Measurements from ENCODE around the gene SLC51B. TPM values are rescaled to one million over a fixed set of nuclear protein-coding genes. Genes with fewer than 3 reads are reported as not detected.
A peak's percentile ranks its signal among the peaks of the same experiment; 100 is the strongest.

Gene SLC51B
- total and polyA plus RNA-seq, 2 experiments from 2014 or later, result 6.5 to 8.6 TPM

GRCh38 chr15:65049418-65049840 is 4.2 kb downstream of the SLC51B start:
- no peak overlapping the region for H2AFZ ChIP-seq
- H3K4me1 ChIP-seq (ENCODE audit: insufficient read depth), result peaks cover 6% of the 10 kb centered on the region
- no peak overlapping the region for H3K4me3 ChIP-seq
- peak overlapping the region; percentile 70 for H3K4me2 ChIP-seq
- no peak for TF ChIP-seq CTCF (IDR thresholded peaks at IDR 0.05; ENCODE audit: poor library complexity)
- no peak for TF ChIP-seq EZH2 (IDR thresholded peaks at IDR 0.05; ENCODE audit: borderline replicate concordance)
- no peak for TF ChIP-seq EZH2phosphoT487 (IDR thresholded peaks at IDR 0.05; ENCODE audit: low read depth, severe bottlenecking, unreplicated experiment)
- 14% methylated on average over 19 of the region's 19 CpGs for WGBS (ENCODE audit: low lambda C conversion rate, missing lambda C conversion rate)
- H3K36me3 ChIP-seq (replicated peaks; ENCODE audit: insufficient read depth, low read depth), result no peaks in the 10 kb centered on the region
- no peaks in the 10 kb centered on the region for H3K9me3 ChIP-seq (ENCODE audit: low read depth)
- H3K27me3 ChIP-seq, result no peaks in the 10 kb centered on the region
- H3K9me2 ChIP-seq (replicated peaks; ENCODE audit: insufficient read depth), result no peaks in the 10 kb centered on the region
- DNase-seq (ENCODE audit: low spot score), result peak; percentile 92
- H3K27ac ChIP-seq, result no peak overlapping the region
- no peaks in the 10 kb centered on the region for H4K20me1 ChIP-seq (ENCODE audit: insufficient read depth, poor library complexity, severe bottlenecking)
- H3K79me2 ChIP-seq, result peaks cover 13% of the 10 kb centered on the region

GRCh38 chr15:65050270-65050669 is 5.1 kb downstream of the SLC51B start:
- no peaks in the 10 kb centered on the region for H4K20me1 ChIP-seq (ENCODE audit: insufficient read depth, poor library complexity, severe bottlenecking)
- H3K79me2 ChIP-seq, result peaks cover 13% of the 10 kb centered on the region
- peaks cover 10% of the 10 kb centered on the region for H3K4me1 ChIP-seq (ENCODE audit: insufficient read depth)
- H3K27me3 ChIP-seq, result no peaks in the 10 kb centered on the region
- H3K27ac ChIP-seq, result no peak overlapping the region
- H3K9me3 ChIP-seq (ENCODE audit: low read depth), result no peaks in the 10 kb centered on the region
- H2AFZ ChIP-seq, result no peak overlapping the region
- H3K4me2 ChIP-seq, result no peak overlapping the region
- 82% methylated on average over 4 of the region's 4 CpGs for WGBS (ENCODE audit: low lambda C conversion rate, missing lambda C conversion rate)
- TF ChIP-seq CTCF (IDR thresholded peaks at IDR 0.05; ENCODE audit: poor library complexity) (no peak), EZH2 (IDR thresholded peaks at IDR 0.05; ENCODE audit: borderline replicate concordance) (no peak), EZH2phosphoT487 (IDR thresholded peaks at IDR 0.05; ENCODE audit: low read depth, severe bottlenecking, unreplicated experiment) (no peak)
- no peak for DNase-seq (ENCODE audit: low spot score)
- no peak overlapping the region for H3K4me3 ChIP-seq
- no peaks in the 10 kb centered on the region for H3K36me3 ChIP-seq (replicated peaks; ENCODE audit: insufficient read depth, low read depth)
- H3K9me2 ChIP-seq (replicated peaks; ENCODE audit: insufficient read depth), result no peaks in the 10 kb centered on the region

GRCh38 chr15:65051266-65051665 is 6.1 kb downstream of the SLC51B start:
- no peak overlapping the region for H3K4me3 ChIP-seq

More at GRCh38 chr15:65051266-65051665, 6.1 kb downstream of the SLC51B start:
- Histone ChIP-seq H3K4me2 (no peak overlapping the region), H4K20me1 (ENCODE audit: insufficient read depth, poor library complexity, severe bottlenecking) (no peaks in the 10 kb centered on the region), H3K9me2 (replicated peaks; ENCODE audit: insufficient read depth) (no peaks in the 10 kb centered on the region), H3K36me3 (replicated peaks; ENCODE audit: insufficient read depth, low read depth) (no peaks in the 10 kb centered on the region), H3K27me3 (no peaks in the 10 kb centered on the region), H3K4me1 (ENCODE audit: insufficient read depth) (peaks cover 10% of the 10 kb centered on the region), H3K79me2 (peaks cover 13% of the 10 kb centered on the region), H2AFZ (no peak overlapping the region), H3K9me3 (ENCODE audit: low read depth) (no peaks in the 10 kb centered on the region), H3K27ac (no peak overlapping the region)
- no peak for DNase-seq (ENCODE audit: low spot score)
- WGBS (ENCODE audit: low lambda C conversion rate, missing lambda C conversion rate), result 82% methylated on average over 2 of the region's 2 CpGs
- no peak for TF ChIP-seq EZH2 (IDR thresholded peaks at IDR 0.05; ENCODE audit: borderline replicate concordance)
- TF ChIP-seq CTCF (IDR thresholded peaks at IDR 0.05; ENCODE audit: poor library complexity), result no peak
- no peak for TF ChIP-seq EZH2phosphoT487 (IDR thresholded peaks at IDR 0.05; ENCODE audit: low read depth, severe bottlenecking, unreplicated experiment)

Measured in hepatocyte (in vitro differentiated cells).